ENCODE data around the gene NAB2.
A peak's percentile ranks its signal among the peaks of the same experiment; 100 is the strongest.

The NAB2 gene

GRCh38 chr12:57109207-57110103 lies 20.5 kb downstream of the NAB2 start:
- TF ChIP-seq, protein P1, sequence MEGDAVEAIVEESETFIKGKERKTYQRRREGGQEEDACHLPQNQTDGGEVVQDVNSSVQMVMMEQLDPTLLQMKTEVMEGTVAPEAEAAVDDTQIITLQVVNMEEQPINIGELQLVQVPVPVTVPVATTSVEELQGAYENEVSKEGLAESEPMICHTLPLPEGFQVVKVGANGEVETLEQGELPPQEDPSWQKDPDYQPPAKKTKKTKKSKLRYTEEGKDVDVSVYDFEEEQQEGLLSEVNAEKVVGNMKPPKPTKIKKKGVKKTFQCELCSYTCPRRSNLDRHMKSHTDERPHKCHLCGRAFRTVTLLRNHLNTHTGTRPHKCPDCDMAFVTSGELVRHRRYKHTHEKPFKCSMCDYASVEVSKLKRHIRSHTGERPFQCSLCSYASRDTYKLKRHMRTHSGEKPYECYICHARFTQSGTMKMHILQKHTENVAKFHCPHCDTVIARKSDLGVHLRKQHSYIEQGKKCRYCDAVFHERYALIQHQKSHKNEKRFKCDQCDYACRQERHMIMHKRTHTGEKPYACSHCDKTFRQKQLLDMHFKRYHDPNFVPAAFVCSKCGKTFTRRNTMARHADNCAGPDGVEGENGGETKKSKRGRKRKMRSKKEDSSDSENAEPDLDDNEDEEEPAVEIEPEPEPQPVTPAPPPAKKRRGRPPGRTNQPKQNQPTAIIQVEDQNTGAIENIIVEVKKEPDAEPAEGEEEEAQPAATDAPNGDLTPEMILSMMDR (IDR thresholded peaks at IDR 0.05): no peak

GRCh38 chr12:57110104-57111030 lies 21.5 kb downstream of the NAB2 start:
- TF ChIP-seq, protein P1 (IDR thresholded peaks at IDR 0.05): no peak

GRCh38 chr12:57111031-57111734 lies 22.3 kb downstream of the NAB2 start, which contains the start of gene STAT6:
TSS of gene STAT6 (minus strand) at chr12:57111362. CDS start at chr12:57108278, 3,084 bp downstream.
- TF ChIP-seq, protein P1 (IDR thresholded peaks at IDR 0.05): no peak

DNA sequence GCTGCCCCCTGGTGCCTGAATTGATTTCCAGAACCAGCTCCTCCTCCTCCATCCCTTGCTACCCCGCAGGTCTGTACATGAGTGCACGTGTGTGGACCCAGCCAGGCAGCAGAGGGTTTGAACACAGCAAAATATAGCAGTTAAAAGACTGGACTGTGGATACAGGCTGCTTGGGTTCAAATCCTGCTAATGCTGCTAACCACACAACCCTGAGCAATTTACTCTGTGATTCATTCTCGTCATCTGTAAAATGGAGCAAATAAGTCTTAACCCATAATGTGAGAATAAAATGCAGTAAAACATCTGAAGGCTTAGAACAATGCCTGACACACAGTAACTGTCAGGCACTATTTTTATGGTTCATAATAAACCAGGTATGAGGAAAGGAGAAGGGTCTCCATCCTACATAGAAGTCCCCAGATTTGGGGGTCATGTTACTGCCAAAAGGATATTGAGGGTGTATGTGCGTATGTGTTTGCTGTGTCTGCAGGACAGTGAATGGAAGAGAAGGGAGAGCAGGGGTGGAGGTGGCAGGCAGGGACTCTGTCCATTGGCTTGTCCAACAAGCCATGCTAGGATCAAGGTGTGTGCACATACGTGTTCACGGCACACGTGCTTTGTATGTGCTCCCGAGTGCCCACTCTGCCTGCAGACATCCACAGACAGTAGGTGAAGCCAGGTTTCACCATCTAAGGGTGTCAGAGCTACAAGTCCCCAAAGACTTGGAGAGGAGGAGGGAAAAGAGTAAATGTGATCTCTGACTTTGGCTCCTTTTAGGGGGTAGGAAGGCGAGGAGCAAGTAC lies 23.8 kb downstream of the NAB2 start:
- TF ChIP-seq, protein P1 (IDR thresholded peaks at IDR 0.05): peak; percentile 77

GRCh38 chr12:57116580-57117281 lies 27.8 kb downstream of the NAB2 start:
- TF ChIP-seq, protein P1 (IDR thresholded peaks at IDR 0.05): no peak

- TF ChIP-seq, protein P1 (IDR thresholded peaks at IDR 0.05): no peak
Observed at GRCh38 chr12:57118711-57119271, 29.9 kb downstream of the NAB2 start.
